HL-60 (cell line): ENCODE measurements around the gene ABCG1.

Experiments
- DNase-seq, 2 experiments: peaks; one replicate each; pipeline ENCODE4 v3.0.0-alpha.2; 2010 to 2020; ENCODE audit warnings: low read depth in 1 of 2, low spot score in 1 of 2
- H3K27ac ChIP-seq: fragments of 250-450 bp; sonication (Bioruptor Pico); replicated peaks from 2 replicates; pipeline ENCODE4 v1.5.1; 2020; ENCODE audit warnings: mild to moderate bottlenecking, moderate library complexity
- H3K27me3 ChIP-seq: fragments of 250-450 bp; sonication (Bioruptor Pico); 2 replicates; pipeline ENCODE4 v1.5.1; 2021; ENCODE audit warnings: mild to moderate bottlenecking, moderate library complexity; ENCODE audit not compliant: insufficient read depth, poor library complexity, severe bottlenecking
- H3K4me3 ChIP-seq: replicated peaks from 2 replicates; pipeline ENCODE4 v1.5.1; 2011; ENCODE audit warnings: mild to moderate bottlenecking, control low read depth, low read length; ENCODE audit not compliant: insufficient read depth
- GABPA ChIP-seq: IDR thresholded peaks from 2 replicates; pipeline ENCODE4 v1.6.1; 2012; ENCODE audit warnings: low read depth
- POLR2AphosphoS5 ChIP-seq: IDR thresholded peaks from 2 replicates; pipeline ENCODE4 v1.6.1; 2012; ENCODE audit warnings: low read depth
- SPI1 ChIP-seq: IDR thresholded peaks from 2 replicates; pipeline ENCODE4 v1.6.1; 2012; ENCODE audit warnings: low read depth, mild to moderate bottlenecking, borderline replicate concordance
- TF ChIP-seq, protein P1 (sequence below): IDR thresholded peaks from one replicate; pipeline ENCODE4 v1.5.1; 2011; ENCODE audit warnings: low read length, control low read depth, inconsistent platforms; ENCODE audit not compliant: insufficient read depth
- TF ChIP-seq, protein P2 (sequence below): IDR thresholded peaks from 2 replicates; pipeline ENCODE4 v1.6.1; 2012; ENCODE audit warnings: low read depth; ENCODE audit not compliant: insufficient replicate concordance

The ABCG1 gene

DNA sequence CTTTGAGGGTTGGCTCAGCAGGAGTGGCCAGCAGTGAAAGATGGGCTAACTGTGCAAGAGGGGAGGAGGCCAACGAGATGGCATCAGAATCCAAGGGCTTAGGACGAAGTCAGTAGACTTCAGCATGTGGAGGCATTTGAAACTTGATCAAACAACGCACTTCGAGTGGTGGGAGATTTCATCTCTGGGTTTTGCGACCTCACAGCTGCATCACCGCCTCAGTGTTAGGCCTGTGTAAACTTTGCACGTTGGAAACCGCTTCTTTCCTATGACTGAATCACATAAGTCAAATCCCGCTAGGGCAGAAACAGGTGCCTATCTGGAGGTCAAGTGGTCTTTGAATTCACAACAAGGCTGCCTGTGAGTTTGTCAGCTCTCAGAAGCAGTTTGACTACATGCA is 78.4 kb downstream of the ABCG1 start:
- no peaks in the 10 kb centered on the region for H3K27me3 ChIP-seq
- no peak overlapping the region for H3K4me3 ChIP-seq
- TF ChIP-seq POLR2AphosphoS5, result no peak
- no peak for TF ChIP-seq SPI1
- TF ChIP-seq GABPA, result no peak
- TF ChIP-seq, protein P1, sequence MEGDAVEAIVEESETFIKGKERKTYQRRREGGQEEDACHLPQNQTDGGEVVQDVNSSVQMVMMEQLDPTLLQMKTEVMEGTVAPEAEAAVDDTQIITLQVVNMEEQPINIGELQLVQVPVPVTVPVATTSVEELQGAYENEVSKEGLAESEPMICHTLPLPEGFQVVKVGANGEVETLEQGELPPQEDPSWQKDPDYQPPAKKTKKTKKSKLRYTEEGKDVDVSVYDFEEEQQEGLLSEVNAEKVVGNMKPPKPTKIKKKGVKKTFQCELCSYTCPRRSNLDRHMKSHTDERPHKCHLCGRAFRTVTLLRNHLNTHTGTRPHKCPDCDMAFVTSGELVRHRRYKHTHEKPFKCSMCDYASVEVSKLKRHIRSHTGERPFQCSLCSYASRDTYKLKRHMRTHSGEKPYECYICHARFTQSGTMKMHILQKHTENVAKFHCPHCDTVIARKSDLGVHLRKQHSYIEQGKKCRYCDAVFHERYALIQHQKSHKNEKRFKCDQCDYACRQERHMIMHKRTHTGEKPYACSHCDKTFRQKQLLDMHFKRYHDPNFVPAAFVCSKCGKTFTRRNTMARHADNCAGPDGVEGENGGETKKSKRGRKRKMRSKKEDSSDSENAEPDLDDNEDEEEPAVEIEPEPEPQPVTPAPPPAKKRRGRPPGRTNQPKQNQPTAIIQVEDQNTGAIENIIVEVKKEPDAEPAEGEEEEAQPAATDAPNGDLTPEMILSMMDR, result no peak
- TF ChIP-seq, protein P2, sequence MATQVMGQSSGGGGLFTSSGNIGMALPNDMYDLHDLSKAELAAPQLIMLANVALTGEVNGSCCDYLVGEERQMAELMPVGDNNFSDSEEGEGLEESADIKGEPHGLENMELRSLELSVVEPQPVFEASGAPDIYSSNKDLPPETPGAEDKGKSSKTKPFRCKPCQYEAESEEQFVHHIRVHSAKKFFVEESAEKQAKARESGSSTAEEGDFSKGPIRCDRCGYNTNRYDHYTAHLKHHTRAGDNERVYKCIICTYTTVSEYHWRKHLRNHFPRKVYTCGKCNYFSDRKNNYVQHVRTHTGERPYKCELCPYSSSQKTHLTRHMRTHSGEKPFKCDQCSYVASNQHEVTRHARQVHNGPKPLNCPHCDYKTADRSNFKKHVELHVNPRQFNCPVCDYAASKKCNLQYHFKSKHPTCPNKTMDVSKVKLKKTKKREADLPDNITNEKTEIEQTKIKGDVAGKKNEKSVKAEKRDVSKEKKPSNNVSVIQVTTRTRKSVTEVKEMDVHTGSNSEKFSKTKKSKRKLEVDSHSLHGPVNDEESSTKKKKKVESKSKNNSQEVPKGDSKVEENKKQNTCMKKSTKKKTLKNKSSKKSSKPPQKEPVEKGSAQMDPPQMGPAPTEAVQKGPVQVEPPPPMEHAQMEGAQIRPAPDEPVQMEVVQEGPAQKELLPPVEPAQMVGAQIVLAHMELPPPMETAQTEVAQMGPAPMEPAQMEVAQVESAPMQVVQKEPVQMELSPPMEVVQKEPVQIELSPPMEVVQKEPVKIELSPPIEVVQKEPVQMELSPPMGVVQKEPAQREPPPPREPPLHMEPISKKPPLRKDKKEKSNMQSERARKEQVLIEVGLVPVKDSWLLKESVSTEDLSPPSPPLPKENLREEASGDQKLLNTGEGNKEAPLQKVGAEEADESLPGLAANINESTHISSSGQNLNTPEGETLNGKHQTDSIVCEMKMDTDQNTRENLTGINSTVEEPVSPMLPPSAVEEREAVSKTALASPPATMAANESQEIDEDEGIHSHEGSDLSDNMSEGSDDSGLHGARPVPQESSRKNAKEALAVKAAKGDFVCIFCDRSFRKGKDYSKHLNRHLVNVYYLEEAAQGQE, result no peak
- DNase-seq, result no peak
- H3K27ac ChIP-seq, result no peak overlapping the region

DNA sequence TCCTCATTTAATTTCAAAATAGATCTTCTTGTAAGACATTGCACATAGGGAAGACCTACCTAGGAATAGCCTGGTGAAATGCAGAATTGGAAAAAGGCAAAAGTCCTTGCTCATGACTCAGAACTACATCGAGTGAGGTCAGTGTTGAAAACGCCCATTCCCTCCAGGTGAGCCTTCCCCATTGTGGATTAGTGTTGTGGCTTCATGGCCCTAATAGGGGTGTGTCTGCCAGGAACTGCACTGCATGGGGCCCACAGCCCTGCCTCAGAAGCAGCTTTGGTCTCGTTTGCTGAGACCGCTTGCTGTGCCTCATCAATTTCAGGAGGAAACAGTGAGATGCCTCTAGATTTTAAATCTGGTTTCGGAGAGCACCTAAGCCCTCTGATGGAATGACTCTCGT is 79.3 kb downstream of the ABCG1 start:
- H3K4me3 ChIP-seq, result no peak overlapping the region
- H3K27me3 ChIP-seq, result no peaks in the 10 kb centered on the region
- no peak for DNase-seq
- TF ChIP-seq SPI1, result no peak
- TF ChIP-seq GABPA, result no peak
- TF ChIP-seq, protein P1, result no peak
- no peak overlapping the region for H3K27ac ChIP-seq

DNA sequence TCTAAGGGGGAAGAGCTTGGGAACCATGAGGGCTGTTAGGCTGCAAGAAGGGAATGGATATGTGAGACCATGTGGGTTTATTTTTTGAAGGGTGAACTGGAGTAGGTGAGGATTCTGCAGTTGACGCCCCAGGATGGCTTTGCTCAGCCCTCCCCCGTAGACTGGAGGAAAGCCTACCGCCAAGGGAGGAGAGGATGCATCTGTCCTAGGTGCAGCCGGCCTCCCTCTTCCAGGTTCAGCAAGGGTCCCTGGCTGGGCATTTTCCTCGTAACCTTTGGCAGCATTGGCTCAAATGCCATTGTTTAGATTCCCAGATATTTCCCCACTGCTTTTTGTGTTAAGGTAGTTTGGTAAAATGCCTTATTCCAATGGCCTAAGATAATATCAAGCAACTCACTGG is 79.7 kb downstream of the ABCG1 start:
- Histone ChIP-seq H3K27ac (no peak overlapping the region), H3K27me3 (no peaks in the 10 kb centered on the region), H3K4me3 (no peak overlapping the region)
- TF ChIP-seq SPI1, result no peak
- TF ChIP-seq, protein P1, result no peak
- no peak for TF ChIP-seq GABPA
- no peak for TF ChIP-seq POLR2AphosphoS5
- TF ChIP-seq, protein P2, result no peak
- no peak for DNase-seq

DNA sequence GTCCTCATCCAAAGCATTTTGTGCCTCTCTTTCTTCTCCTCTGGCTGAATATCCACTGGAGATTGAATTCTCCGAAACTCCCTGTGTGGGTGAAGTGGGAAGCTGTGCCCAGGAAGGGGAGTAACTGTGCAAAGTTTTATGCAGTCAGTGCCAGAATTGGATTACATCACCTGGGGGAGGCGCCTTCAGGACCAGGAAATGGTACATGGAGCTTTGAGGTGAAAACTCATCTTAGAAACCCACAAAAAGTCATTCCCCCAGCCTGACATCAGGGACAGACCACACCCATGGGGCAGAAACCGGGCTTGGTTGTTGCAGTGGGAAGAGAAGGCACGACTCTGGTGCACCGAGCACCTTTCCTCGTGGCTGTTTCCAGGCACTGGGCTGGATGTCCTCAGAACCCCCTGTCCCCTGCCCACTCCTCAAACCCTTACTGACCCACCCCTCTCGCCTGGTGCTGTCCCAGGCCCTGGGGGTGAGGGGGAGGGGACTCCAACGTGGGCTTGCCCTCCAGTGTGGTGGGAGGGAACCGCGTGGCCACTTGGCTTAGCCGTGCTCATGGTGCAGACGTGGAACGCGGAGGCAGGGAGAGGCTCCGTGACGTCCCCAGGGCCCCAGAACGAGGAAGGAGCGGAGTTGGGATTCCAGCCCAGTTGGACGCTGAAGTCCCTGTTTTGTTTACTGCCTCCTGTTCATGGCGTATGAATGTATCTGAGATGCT is 80.5 kb downstream of the ABCG1 start:
- no peak overlapping the region for H3K4me3 ChIP-seq
- no peaks in the 10 kb centered on the region for H3K27me3 ChIP-seq
- peak in 1 of 2 experiments; percentile 44 for DNase-seq
- no peak overlapping the region for H3K27ac ChIP-seq
- TF ChIP-seq, protein P1, result no peak
- TF ChIP-seq, protein P2, result no peak
- TF ChIP-seq POLR2AphosphoS5 (no peak), SPI1 (no peak), GABPA (no peak)
